ENCODE measurements around the gene LIMS2.

DNA sequence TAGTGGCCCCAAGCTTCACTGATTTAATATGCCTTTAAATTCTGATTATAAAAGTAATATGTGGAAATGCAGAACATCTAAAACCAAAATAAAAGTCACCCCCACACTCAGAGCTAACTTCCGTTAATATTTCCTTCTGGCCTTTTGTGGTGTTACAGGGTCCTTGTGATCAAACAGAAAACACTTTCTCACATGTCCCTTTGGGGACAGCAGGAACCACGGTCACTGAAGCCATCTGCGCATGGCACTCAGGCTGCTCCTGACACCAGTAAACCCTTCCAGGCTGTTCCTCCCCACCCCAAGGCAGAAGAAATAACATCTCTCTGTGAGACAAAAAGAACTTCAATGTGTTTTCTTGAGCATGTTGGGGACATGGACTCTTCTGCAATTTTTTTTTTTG lies 54.5 kb downstream of the LIMS2 start:
- TF ChIP-seq, protein P1, sequence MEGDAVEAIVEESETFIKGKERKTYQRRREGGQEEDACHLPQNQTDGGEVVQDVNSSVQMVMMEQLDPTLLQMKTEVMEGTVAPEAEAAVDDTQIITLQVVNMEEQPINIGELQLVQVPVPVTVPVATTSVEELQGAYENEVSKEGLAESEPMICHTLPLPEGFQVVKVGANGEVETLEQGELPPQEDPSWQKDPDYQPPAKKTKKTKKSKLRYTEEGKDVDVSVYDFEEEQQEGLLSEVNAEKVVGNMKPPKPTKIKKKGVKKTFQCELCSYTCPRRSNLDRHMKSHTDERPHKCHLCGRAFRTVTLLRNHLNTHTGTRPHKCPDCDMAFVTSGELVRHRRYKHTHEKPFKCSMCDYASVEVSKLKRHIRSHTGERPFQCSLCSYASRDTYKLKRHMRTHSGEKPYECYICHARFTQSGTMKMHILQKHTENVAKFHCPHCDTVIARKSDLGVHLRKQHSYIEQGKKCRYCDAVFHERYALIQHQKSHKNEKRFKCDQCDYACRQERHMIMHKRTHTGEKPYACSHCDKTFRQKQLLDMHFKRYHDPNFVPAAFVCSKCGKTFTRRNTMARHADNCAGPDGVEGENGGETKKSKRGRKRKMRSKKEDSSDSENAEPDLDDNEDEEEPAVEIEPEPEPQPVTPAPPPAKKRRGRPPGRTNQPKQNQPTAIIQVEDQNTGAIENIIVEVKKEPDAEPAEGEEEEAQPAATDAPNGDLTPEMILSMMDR (conservative IDR thresholded peaks at IDR 0.05; ENCODE audit: low read depth in 2 of 2), result no peak
- TF ChIP-seq, protein P2, sequence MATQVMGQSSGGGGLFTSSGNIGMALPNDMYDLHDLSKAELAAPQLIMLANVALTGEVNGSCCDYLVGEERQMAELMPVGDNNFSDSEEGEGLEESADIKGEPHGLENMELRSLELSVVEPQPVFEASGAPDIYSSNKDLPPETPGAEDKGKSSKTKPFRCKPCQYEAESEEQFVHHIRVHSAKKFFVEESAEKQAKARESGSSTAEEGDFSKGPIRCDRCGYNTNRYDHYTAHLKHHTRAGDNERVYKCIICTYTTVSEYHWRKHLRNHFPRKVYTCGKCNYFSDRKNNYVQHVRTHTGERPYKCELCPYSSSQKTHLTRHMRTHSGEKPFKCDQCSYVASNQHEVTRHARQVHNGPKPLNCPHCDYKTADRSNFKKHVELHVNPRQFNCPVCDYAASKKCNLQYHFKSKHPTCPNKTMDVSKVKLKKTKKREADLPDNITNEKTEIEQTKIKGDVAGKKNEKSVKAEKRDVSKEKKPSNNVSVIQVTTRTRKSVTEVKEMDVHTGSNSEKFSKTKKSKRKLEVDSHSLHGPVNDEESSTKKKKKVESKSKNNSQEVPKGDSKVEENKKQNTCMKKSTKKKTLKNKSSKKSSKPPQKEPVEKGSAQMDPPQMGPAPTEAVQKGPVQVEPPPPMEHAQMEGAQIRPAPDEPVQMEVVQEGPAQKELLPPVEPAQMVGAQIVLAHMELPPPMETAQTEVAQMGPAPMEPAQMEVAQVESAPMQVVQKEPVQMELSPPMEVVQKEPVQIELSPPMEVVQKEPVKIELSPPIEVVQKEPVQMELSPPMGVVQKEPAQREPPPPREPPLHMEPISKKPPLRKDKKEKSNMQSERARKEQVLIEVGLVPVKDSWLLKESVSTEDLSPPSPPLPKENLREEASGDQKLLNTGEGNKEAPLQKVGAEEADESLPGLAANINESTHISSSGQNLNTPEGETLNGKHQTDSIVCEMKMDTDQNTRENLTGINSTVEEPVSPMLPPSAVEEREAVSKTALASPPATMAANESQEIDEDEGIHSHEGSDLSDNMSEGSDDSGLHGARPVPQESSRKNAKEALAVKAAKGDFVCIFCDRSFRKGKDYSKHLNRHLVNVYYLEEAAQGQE (IDR thresholded peaks at IDR 0.05; ENCODE audit: unreplicated experiment), result no peak
- no peak for TF ChIP-seq EZH2phosphoT487 (IDR thresholded peaks at IDR 0.05; ENCODE audit: unreplicated experiment)
- TF ChIP-seq POLR2AphosphoS5 (IDR thresholded peaks at IDR 0.05; ENCODE audit: low read depth), result no peak
- TF ChIP-seq EZH2 (IDR thresholded peaks at IDR 0.05; ENCODE audit: low read depth, unreplicated experiment), result no peak
- TF ChIP-seq NANOG (IDR thresholded peaks at IDR 0.05; ENCODE audit: borderline replicate concordance), result no peak
- TF ChIP-seq, protein P3, sequence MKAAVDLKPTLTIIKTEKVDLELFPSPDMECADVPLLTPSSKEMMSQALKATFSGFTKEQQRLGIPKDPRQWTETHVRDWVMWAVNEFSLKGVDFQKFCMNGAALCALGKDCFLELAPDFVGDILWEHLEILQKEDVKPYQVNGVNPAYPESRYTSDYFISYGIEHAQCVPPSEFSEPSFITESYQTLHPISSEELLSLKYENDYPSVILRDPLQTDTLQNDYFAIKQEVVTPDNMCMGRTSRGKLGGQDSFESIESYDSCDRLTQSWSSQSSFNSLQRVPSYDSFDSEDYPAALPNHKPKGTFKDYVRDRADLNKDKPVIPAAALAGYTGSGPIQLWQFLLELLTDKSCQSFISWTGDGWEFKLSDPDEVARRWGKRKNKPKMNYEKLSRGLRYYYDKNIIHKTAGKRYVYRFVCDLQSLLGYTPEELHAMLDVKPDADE (IDR thresholded peaks at IDR 0.05), result no peak
- TF ChIP-seq JUNB (IDR thresholded peaks at IDR 0.05; ENCODE audit: unreplicated experiment), result no peak
